HCT116 (cell line): ENCODE measurements around the gene PIM3.

Experiments used
- CTCF ChIP-seq, 3 experiments: fragments of 200-600 bp in 1 of 3; sonication (generic) in 1 of 3; IDR thresholded peaks in 2 of 3; conservative IDR thresholded peaks in 1 of 3; 2 replicates each; pipeline ENCODE4 v1.5.1; 2012 to 2017; ENCODE audit warnings: low read depth in 2 of 3, low read length in 2 of 3, antibody characterized with exemption in 1 of 3, borderline replicate concordance in 1 of 3, control low read depth in 1 of 3, mild to moderate bottlenecking in 1 of 3, mixed read lengths in 1 of 3, mixed run types in 1 of 3, moderate library complexity in 1 of 3; ENCODE audit not compliant: insufficient read depth in 1 of 3
- EZH2phosphoT487 ChIP-seq: fragments of 200-600 bp; IDR thresholded peaks from 2 replicates; pipeline ENCODE4 v1.6.1; 2018; ENCODE audit warnings: antibody characterized with exemption, borderline replicate concordance
- MAX ChIP-seq: IDR thresholded peaks from 2 replicates; pipeline ENCODE4 v1.6.1; 2012
- POLR2A ChIP-seq: IDR thresholded peaks from 2 replicates; pipeline ENCODE4 v1.7.0; 2011; ENCODE audit warnings: borderline replicate concordance; ENCODE audit not compliant: insufficient read depth, insufficient read length; ENCODE audit errors: extremely low read depth
- POLR2AphosphoS5 ChIP-seq: IDR thresholded peaks from 2 replicates; pipeline ENCODE4 v1.6.1; 2011; ENCODE audit warnings: mild to moderate bottlenecking, low read depth, low read length, moderate library complexity
- SP1 ChIP-seq: IDR thresholded peaks from 2 replicates; pipeline ENCODE4 v1.6.1; 2012; ENCODE audit warnings: low read depth
- TCF7L2 ChIP-seq: IDR thresholded peaks from 2 replicates; pipeline ENCODE4 v1.7.0; 2011; ENCODE audit warnings: borderline replicate concordance, inconsistent platforms; ENCODE audit not compliant: insufficient read depth, insufficient read length; ENCODE audit errors: extremely low read depth
- YY1 ChIP-seq: IDR thresholded peaks from 2 replicates; pipeline ENCODE4 v1.6.1; 2011; ENCODE audit warnings: low read length, low read depth, moderate library complexity, mild to moderate bottlenecking; ENCODE audit not compliant: insufficient replicate concordance; ENCODE audit errors: extremely low read depth
- ZFX ChIP-seq: fragments of 450-650 bp; IDR thresholded peaks from 2 replicates; pipeline ENCODE4 v1.6.1; 2017
- ZNF274 ChIP-seq: fragments of 200-500 bp; sonication (Bioruptor generic); IDR thresholded peaks from 2 replicates; pipeline ENCODE4 v1.6.1; 2014; ENCODE audit warnings: mild to moderate bottlenecking, low read depth, low read length, inconsistent platforms

- TF ChIP-seq POLR2AphosphoS5, result no peak
- TF ChIP-seq MAX, result no peak
- TF ChIP-seq ZFX, result no peak
- TF ChIP-seq CTCF (IDR thresholded peaks at IDR 0.05 in 2 of 3, conservative IDR thresholded peaks at IDR 0.05 in 1 of 3; ENCODE audit: borderline replicate concordance in 1 of 3, insufficient read depth in 1 of 3, low read depth in 2 of 3, low read length in 2 of 3), result no peak
- no peak for TF ChIP-seq TCF7L2
- TF ChIP-seq YY1, result no peak
- no peak for TF ChIP-seq POLR2A
- TF ChIP-seq ZNF274, result no peak
- no peak for TF ChIP-seq EZH2phosphoT487
- no peak for TF ChIP-seq SP1
Measured at GRCh38 chr22:49995041-49995360, 34.4 kb downstream of the PIM3 start.
